Type B pancreatic cell (in vitro differentiated cells): Measurements from ENCODE around the gene ERP29. TPM values are rescaled to one million over a fixed set of nuclear protein-coding genes. Genes with fewer than 3 reads are reported as not detected.

Experiments used
- DNase-seq: peaks from one replicate; pipeline ENCODE4 v3.0.0; 2021; ENCODE audit warnings: mixed read lengths; ENCODE audit not compliant: unreplicated experiment; ENCODE audit errors: extremely low spot score
- H3K27ac Mint-ChIP-seq: 2 replicates; pipeline ENCODE4 v1.8.0; 2021; ENCODE audit warnings: mild to moderate bottlenecking, mixed read lengths
- H3K27me3 Mint-ChIP-seq: 2 replicates; pipeline ENCODE4 v1.8.0; 2021; ENCODE audit warnings: mixed read lengths
- H3K36me3 Mint-ChIP-seq: 2 replicates; pipeline ENCODE4 v1.8.0; 2021; ENCODE audit warnings: mixed read lengths
- H3K4me1 Mint-ChIP-seq: one replicate; pipeline ENCODE4 v1.8.0; 2021; ENCODE audit warnings: mixed read lengths; ENCODE audit not compliant: unreplicated experiment
- H3K4me3 Mint-ChIP-seq: 2 replicates; pipeline ENCODE4 v1.8.0; 2021; ENCODE audit warnings: mild to moderate bottlenecking, mixed read lengths
- H3K9me3 Mint-ChIP-seq: 2 replicates; pipeline ENCODE4 v1.8.0; 2021; ENCODE audit warnings: mixed read lengths
- CTCF ChIP-seq: fragments of 200-600 bp; sonication (generic); conservative IDR thresholded peaks from 2 replicates; pipeline ENCODE4 v1.5.0; 2021; ENCODE audit warnings: antibody characterized with exemption, mild to moderate bottlenecking
- total RNA-seq: library from RNA; stranded (reverse); gene quantifications from 2 replicates; pipeline ENCODE4 v1.2.1, GENCODE V29; 2021; ENCODE audit warnings: low replicate concordance

ERP29 gene
- total RNA-seq, 1 donor from 2014 or later: 141 TPM

- no peak for TF ChIP-seq CTCF
- Mint-ChIP-seq H3K4me3 (peak overlapping the region; percentile 97), H3K4me1 (peaks cover 37% of the 10 kb centered on the region), H3K27ac (peak overlapping the region; percentile 98), H3K27me3 (no peaks in the 10 kb centered on the region), H3K36me3 (peaks cover 17% of the 10 kb centered on the region), H3K9me3 (peaks cover 8% of the 10 kb centered on the region)
- DNase-seq: no peak
These were observed 1.5 kb upstream of the ERP29 start for GRCh38 chr12:112011685-112012084.

DNA sequence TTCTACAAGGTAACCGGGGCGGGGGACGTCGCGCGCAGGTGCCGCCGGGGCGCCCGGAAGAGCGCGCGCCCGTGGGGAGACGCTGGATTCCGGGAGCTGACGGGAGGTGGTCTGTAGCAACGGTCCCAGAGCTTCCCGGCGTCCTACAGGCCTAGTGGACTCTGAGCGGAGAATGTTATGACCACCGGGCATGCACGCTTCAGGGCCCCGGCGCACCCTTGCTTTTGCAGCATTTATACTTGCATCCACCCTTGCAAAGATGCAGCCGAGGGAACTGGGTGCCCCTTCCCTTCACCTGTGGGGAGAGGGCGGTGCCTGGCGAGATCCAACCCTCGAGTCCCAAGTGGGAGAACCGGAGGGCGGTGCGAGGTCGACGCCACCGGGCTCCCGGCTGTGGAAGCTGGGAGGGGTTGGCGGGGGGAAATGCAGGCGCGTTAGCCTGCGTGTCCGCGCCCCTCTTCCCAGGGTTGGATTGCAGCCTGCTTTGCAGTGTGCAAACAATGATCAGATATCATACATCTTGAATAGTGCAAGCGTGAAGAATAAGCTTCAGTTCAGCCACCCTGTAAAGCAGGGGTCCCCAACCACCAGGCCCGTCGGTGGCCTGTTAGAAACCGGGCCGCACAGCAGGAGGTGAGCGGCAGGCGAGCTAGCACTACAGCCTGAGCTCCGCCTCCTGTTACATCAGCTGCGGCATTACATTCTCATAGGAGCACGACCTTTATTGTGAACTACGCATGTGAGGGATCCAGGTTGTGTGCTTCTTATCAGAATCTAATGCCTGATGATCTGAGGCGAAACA, 576 bp downstream of the ERP29 start:
- peak; percentile 75 for DNase-seq
- Mint-ChIP-seq H3K4me1 (peaks cover 34% of the 10 kb centered on the region), H3K9me3 (peaks cover 8% of the 10 kb centered on the region), H3K27me3 (no peaks in the 10 kb centered on the region), H3K27ac (peak overlapping the region; percentile 98), H3K4me3 (peak overlapping the region; percentile 97), H3K36me3 (peaks cover 24% of the 10 kb centered on the region)
- peak; percentile 40 for TF ChIP-seq CTCF

- Mint-ChIP-seq H3K27me3 (no peaks in the 10 kb centered on the region), H3K27ac (peak overlapping the region; percentile 49), H3K4me3 (peak overlapping the region; percentile 77), H3K4me1 (peaks cover 29% of the 10 kb centered on the region), H3K9me3 (peaks cover 8% of the 10 kb centered on the region), H3K36me3 (peaks cover 28% of the 10 kb centered on the region)
- DNase-seq: no peak
- TF ChIP-seq CTCF: no peak
These were observed 2.7 kb downstream of the ERP29 start for GRCh38 chr12:112015938-112016337.

- no peaks in the 10 kb centered on the region for H3K27me3 Mint-ChIP-seq
- peak overlapping the region; percentile 9 for H3K27ac Mint-ChIP-seq
- no peak overlapping the region for H3K4me3 Mint-ChIP-seq
- H3K36me3 Mint-ChIP-seq: peaks cover 32% of the 10 kb centered on the region
- H3K4me1 Mint-ChIP-seq: peaks cover 19% of the 10 kb centered on the region
- peaks cover 8% of the 10 kb centered on the region for H3K9me3 Mint-ChIP-seq
- TF ChIP-seq CTCF: no peak
- DNase-seq: no peak
These were observed 3.8 kb downstream of the ERP29 start for GRCh38 chr12:112017041-112017440.

DNA sequence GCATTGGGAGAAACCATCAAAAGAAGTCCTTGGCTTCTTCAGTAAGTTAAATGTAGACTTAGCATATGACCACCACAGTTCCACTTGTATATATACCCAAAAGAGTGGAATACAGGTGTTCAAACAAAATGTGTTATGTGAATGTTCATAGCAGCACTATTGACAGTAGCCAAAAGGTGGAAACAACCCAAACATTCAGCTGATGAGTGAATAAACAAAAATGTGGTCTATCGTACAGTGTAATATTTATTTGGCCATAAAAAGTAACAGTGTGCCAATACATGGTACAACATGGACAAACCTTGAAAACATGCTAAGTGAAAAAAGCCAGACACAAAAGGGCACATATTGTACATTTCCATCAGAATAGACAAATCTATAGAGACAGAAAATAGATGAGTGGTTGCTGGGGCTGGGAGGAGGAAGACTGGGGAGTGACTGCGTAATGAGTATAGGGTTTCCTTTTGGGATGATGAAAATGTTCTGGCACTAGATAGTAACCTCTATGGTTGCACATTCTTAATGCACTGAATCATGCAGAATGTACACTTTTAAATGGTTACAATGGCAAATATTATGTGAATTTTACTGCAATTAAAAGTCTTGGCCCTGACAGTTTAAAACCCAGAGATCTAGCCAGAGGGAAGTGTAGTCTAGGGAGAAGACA, 5.5 kb downstream of the ERP29 start:
- TF ChIP-seq CTCF: no peak
- peaks cover 37% of the 10 kb centered on the region for H3K36me3 Mint-ChIP-seq
- H3K4me1 Mint-ChIP-seq: peaks cover 17% of the 10 kb centered on the region
- H3K4me3 Mint-ChIP-seq: no peak overlapping the region
- no peaks in the 10 kb centered on the region for H3K27me3 Mint-ChIP-seq
- H3K27ac Mint-ChIP-seq: peak overlapping the region; percentile 18
- DNase-seq: no peak
- peaks cover 8% of the 10 kb centered on the region for H3K9me3 Mint-ChIP-seq
